K562 (cell line): ENCODE data around the gene XIRP1. TPM values are rescaled to one million over a fixed set of nuclear protein-coding genes. Genes with fewer than 3 reads are reported as not detected.
A peak's percentile ranks its signal among the peaks of the same experiment; 100 is the strongest.

Source experiments
- ARID4B ChIP-seq: sonication (generic); formaldehyde crosslinking; IDR thresholded peaks from 2 replicates; pipeline ENCODE4 v1.8.0; 2022; ENCODE audit warnings: mild to moderate bottlenecking, missing genetic modification reagents
- BACH1 ChIP-seq: fragments of 200-800 bp; sonication (Bioruptor generic); IDR thresholded peaks from 2 replicates; pipeline ENCODE4 v1.6.1; 2016; ENCODE audit warnings: missing genetic modification characterization, missing compliant biosample characterization
- ETS2 ChIP-seq: IDR thresholded peaks from 2 replicates; pipeline ENCODE4 v1.6.1; 2016; ENCODE audit warnings: borderline replicate concordance, missing genetic modification characterization, mild to moderate bottlenecking, moderate library complexity, missing compliant biosample characterization; ENCODE audit not compliant: poor library complexity, severe bottlenecking
- GATA2 ChIP-seq: sonication (generic); formaldehyde crosslinking; IDR thresholded peaks from 2 replicates; pipeline ENCODE4 v1.4.0; 2020; ENCODE audit warnings: mild to moderate bottlenecking, missing genetic modification reagents
- HMG20A ChIP-seq: fragments of 450-650 bp; formaldehyde crosslinking; conservative IDR thresholded peaks from 2 replicates; pipeline ENCODE4 v1.4.0; 2020; ENCODE audit warnings: mild to moderate bottlenecking, mixed read lengths
- IRF9 ChIP-seq: fragments of 450-650 bp; IDR thresholded peaks from 2 replicates; pipeline ENCODE4 v1.6.1; 2016; ENCODE audit warnings: missing biosample characterization, missing genetic modification characterization
- MED1 ChIP-seq: sonication (generic); formaldehyde crosslinking; IDR thresholded peaks from 2 replicates; pipeline ENCODE4 v1.8.1; 2023; ENCODE audit warnings: missing genetic modification reagents, borderline replicate concordance
- RB1 ChIP-seq: fragments of 450-650 bp; IDR thresholded peaks from 2 replicates; pipeline ENCODE4 v1.6.1; 2017; ENCODE audit warnings: low read depth, mild to moderate bottlenecking
- SMAD2 ChIP-seq: fragments of 150-350 bp; IDR thresholded peaks from 2 replicates; pipeline ENCODE4 v1.6.1; 2014; ENCODE audit warnings: low read depth, mild to moderate bottlenecking, low read length
- TAL1 ChIP-seq: fragments of 450-650 bp; IDR thresholded peaks from 2 replicates; pipeline ENCODE4 v1.6.1; 2016; ENCODE audit warnings: mild to moderate bottlenecking
- UBTF ChIP-seq, 2 experiments: IDR thresholded peaks; 2 replicates each; pipeline ENCODE4 v1.6.1; 2012; ENCODE audit warnings: improper control_type of control experiment in 2 of 2, low read depth in 2 of 2, low read length in 2 of 2, borderline replicate concordance in 1 of 2
- YY1 ChIP-seq, 3 experiments: IDR thresholded peaks; 2 replicates each; pipeline ENCODE4 v1.6.1; 2011; ENCODE audit warnings: low read length in 2 of 3, mild to moderate bottlenecking in 2 of 3, moderate library complexity in 2 of 3, borderline replicate concordance in 1 of 3, control low read depth in 1 of 3, low read depth in 1 of 3; ENCODE audit not compliant: insufficient read depth in 3 of 3, insufficient replicate concordance in 2 of 3, control insufficient read depth in 1 of 3, insufficient read length in 1 of 3; ENCODE audit errors: extremely low read depth in 1 of 3
- ZNF77 ChIP-seq: fragments of 250-450 bp; sonication (Bioruptor Pico); IDR thresholded peaks from 2 replicates; pipeline ENCODE4 v1.5.0; 2020
- polyA plus RNA-seq, 8 experiments: library from polyadenylated mRNA; depleted of rRNA in 4 of 8; stranded (reverse) in 5 of 8; unstranded in 3 of 8; fragments of >200 nt; fragmentation: Nextera tagmentation in 2 of 8; fragmentation: Illumina TruSeq in 1 of 8; extraction: Ambion mirVana in 2 of 8; extraction: Trizol in 1 of 8; gene quantifications; 2 replicates each; pipeline versions ENCODE4 v1.2.1 to v1.2.3, GENCODE V29; 2011 to 2014; ENCODE audit warnings: inconsistent platforms in 1 of 8, missing spikeins in 1 of 8
- total RNA-seq, 7 experiments: library from RNA; depleted of rRNA in 6 of 7; stranded (reverse); fragments of >200 nt in 6 of 7; fragmentation: Illumina TruSeq in 2 of 7; extraction: Trizol in 2 of 7; gene quantifications; 2 replicates each; pipeline versions ENCODE4 v1.2.1 to v1.2.3, GENCODE V29; 2011 to 2021; ENCODE audit warnings: low replicate concordance in 1 of 7
- TF ChIP-seq, protein P1 (sequence below): fragments of 250-450 bp; sonication (Bioruptor Pico); IDR thresholded peaks from 2 replicates; pipeline ENCODE4 v1.5.0; 2021; ENCODE audit warnings: mild to moderate bottlenecking, moderate library complexity

The XIRP1 gene
- total and polyA plus RNA-seq, 9 of the 15 experiments (the other 6 are each of a cell fraction or from before 2014, with no cell fraction given), result 0.03 to 0.27 (median 0.08) TPM; not detected in 3

DNA sequence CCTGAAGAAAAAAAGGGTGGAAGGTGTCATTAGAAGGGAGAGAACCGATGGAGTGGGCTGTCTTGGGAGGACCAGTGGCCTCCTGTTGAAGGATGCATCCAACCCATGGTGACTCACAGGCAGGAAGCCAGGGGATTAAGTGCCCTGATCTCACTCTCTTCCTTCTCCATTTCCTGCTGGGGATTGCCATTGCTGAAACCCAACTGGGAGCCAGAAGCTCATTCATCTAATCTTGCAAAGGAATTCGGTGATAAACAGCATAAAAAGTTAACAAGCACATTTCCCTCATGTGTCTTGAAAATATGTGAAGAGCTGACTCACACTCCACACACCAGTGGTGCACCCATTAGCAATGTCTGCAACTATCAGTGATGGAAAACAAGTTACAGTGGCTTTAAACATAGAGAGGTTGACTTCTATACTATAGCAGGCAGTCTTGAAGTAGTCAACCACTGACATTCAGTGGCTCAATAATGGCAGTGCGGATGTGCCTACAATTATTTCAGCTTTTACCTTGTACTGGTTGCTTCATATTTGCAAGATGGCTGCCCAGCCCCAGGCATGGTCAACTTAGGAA, 26.2 kb downstream of the XIRP1 start (continued):
- TF ChIP-seq ARID4B (CRISPR knock-in tag), result no peak
- no peak for TF ChIP-seq HMG20A (CRISPR knock-in tag)
- TF ChIP-seq RB1, result no peak
- no peak for TF ChIP-seq ZNF77 (CRISPR knock-in tag)
- no peak; the same call in 1 of the 2 replicates for TF ChIP-seq BACH1
- no peak for TF ChIP-seq GATA2
- TF ChIP-seq ETS2 (tag), result no peak
- TF ChIP-seq UBTF (IDR thresholded peaks at IDR 0.05; ENCODE audit: borderline replicate concordance in 1 of 2, low read depth in 2 of 2, low read length in 2 of 2), result no peak
- no peak for TF ChIP-seq IRF9 (tag)
- TF ChIP-seq, protein P1, sequence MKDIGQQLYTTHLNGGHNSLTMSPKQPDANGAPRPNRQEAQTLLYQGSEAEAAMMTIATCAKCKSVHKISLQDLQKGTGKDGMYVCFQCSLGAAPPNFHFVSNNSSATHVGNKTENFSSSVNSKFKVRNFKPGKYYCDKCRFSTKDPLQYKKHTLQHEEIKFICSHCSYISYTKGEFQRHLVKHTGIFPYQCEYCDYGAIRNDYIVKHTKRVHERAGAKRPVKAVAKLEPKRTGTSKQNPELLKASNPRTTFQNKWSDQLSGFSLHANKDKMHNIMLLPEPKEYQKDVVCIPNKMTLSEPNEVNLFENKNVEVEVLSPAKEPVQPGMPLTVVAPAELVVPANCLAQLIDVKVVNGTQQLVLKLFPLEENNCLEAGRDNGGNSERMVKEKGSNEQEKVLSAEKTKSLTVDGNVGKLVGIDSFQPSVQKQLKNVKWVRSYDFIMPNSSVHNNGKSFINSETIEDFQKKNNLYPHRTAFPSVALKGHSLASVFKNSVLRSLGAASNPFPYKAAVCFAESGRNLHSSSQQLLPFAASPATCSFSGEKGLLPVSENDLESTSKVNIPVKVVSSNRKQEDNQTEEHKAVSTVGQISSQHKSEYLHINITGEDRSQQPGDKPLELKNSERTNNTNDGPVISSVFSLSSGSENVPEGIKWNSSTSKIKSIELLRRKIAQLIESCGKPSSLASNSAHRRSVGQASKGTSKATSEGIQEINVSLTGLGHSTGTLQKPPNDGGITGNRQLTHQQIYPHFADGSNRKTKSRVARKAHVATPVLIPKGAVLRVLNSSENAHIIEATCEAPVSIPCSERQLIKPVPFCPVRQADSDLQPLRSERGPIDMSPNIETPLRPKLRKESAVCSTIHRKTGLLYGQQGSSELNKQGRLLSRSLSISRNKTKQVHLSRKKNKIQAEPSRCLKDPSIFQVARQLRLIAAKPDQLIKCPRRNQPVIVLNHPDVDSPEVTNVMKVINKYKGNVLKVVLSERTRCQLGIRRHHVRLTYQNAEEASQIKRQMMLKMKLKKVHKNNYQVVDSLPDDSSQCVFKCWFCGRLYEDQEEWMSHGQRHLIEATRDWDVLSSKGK (CRISPR knock-in tag), result no peak
- TF ChIP-seq SMAD2, result no peak
- no peak for TF ChIP-seq MED1 (CRISPR knock-in tag)
- TF ChIP-seq TAL1, result no peak
- TF ChIP-seq YY1 (IDR thresholded peaks at IDR 0.05; ENCODE audit: borderline replicate concordance in 1 of 3, control insufficient read depth in 1 of 3, extremely low read depth in 1 of 3, insufficient read depth in 3 of 3, insufficient read length in 1 of 3, insufficient replicate concordance in 2 of 3, low read depth in 1 of 3, low read length in 2 of 3), result peak in 1 of 3 experiments; percentile 75
